DND-41 (cell line): ENCODE data around the gene ACAD9.

ENCODE experiments used
- ATAC-seq: fragments of 200-7000 bp; cut with Tn5 transposase; 3 replicates; pipeline ENCODE4 v1.9.1; 2021; ENCODE audit warnings: low read depth; ENCODE audit not compliant: insufficient read depth
- DNase-seq: peaks from one replicate; pipeline ENCODE4 v3.0.0-alpha.2; 2020
- H2AFZ ChIP-seq: 2 replicates; pipeline ENCODE4 v1.6.0; 2012; ENCODE audit warnings: low read depth, low read length
- H3K27ac ChIP-seq: 2 replicates; pipeline ENCODE4 v1.5.1; 2012; ENCODE audit warnings: low read length, inconsistent platforms
- H3K27me3 ChIP-seq: fragments of 200-600 bp; sonication (generic); 2 replicates; pipeline ENCODE4 v1.6.0; 2012; ENCODE audit warnings: low read length, mild to moderate bottlenecking, inconsistent platforms; ENCODE audit not compliant: insufficient read depth, poor library complexity
- H3K36me3 ChIP-seq: 2 replicates; pipeline ENCODE4 v1.5.1; 2012; ENCODE audit warnings: low read length, inconsistent platforms; ENCODE audit not compliant: insufficient read depth
- H3K4me1 ChIP-seq: 2 replicates; pipeline ENCODE4 v1.5.1; 2012; ENCODE audit warnings: mild to moderate bottlenecking, low read length; ENCODE audit not compliant: insufficient read depth
- H3K4me2 ChIP-seq: 2 replicates; pipeline ENCODE4 v1.6.0; 2012; ENCODE audit warnings: mild to moderate bottlenecking, moderate library complexity, low read length, inconsistent platforms; ENCODE audit not compliant: insufficient read depth
- H3K4me3 ChIP-seq, 2 experiments: fragments of 200-600 bp in 1 of 2; shearing (Covaris generic) in 1 of 2; 2 replicates each; pipeline ENCODE4 v1.5.1; 2012 to 2016; ENCODE audit warnings: inconsistent platforms in 2 of 2, low read length in 2 of 2, mild to moderate bottlenecking in 2 of 2, low read depth in 1 of 2, moderate library complexity in 1 of 2
- H3K79me2 ChIP-seq: 2 replicates; pipeline ENCODE4 v1.6.0; 2012; ENCODE audit warnings: low read length, inconsistent platforms; ENCODE audit not compliant: insufficient read depth
- H3K9ac ChIP-seq: 2 replicates; pipeline ENCODE4 v1.6.0; 2012; ENCODE audit warnings: low read depth, mild to moderate bottlenecking, inconsistent platforms, low read length, moderate library complexity
- H3K9me3 ChIP-seq: 2 replicates; pipeline ENCODE4 v1.5.1; 2012; ENCODE audit warnings: low read length, moderate library complexity, mild to moderate bottlenecking, inconsistent platforms; ENCODE audit not compliant: insufficient read depth, severe bottlenecking
- H4K20me1 ChIP-seq: 2 replicates; pipeline ENCODE4 v1.6.0; 2012; ENCODE audit warnings: low read length; ENCODE audit not compliant: insufficient read depth
- CTCF ChIP-seq: IDR thresholded peaks from 2 replicates; pipeline ENCODE4 v1.5.1; 2012; ENCODE audit warnings: borderline replicate concordance, low read length, moderate library complexity, mild to moderate bottlenecking; ENCODE audit not compliant: poor library complexity, severe bottlenecking; ENCODE audit errors: extremely low read depth
- EZH2 ChIP-seq: IDR thresholded peaks from 3 replicates; pipeline ENCODE4 v1.6.1; 2012; ENCODE audit warnings: borderline replicate concordance, low read depth, mild to moderate bottlenecking, moderate library complexity, low read length, inconsistent platforms; ENCODE audit not compliant: severe bottlenecking

The ACAD9 gene

GRCh38 chr3:128845778-128846485 lies 33.5 kb upstream of the ACAD9 start:
- no peaks in the 10 kb centered on the region for H3K79me2 ChIP-seq
- H3K4me1 ChIP-seq = no peaks in the 10 kb centered on the region
- no peaks in the 10 kb centered on the region for H3K27me3 ChIP-seq
- H3K4me2 ChIP-seq = no peak overlapping the region
- H3K36me3 ChIP-seq = no peaks in the 10 kb centered on the region
- ATAC-seq (no peak), DNase-seq (peak; percentile 36)
- H3K4me3 ChIP-seq = no peak overlapping the region
- no peaks in the 10 kb centered on the region for H3K9me3 ChIP-seq
- no peak overlapping the region for H2AFZ ChIP-seq
- no peaks in the 10 kb centered on the region for H4K20me1 ChIP-seq
- H3K27ac ChIP-seq = no peak overlapping the region
- no peak overlapping the region for H3K9ac ChIP-seq
- no peak for TF ChIP-seq EZH2
- TF ChIP-seq CTCF = peak; percentile 15

DNA sequence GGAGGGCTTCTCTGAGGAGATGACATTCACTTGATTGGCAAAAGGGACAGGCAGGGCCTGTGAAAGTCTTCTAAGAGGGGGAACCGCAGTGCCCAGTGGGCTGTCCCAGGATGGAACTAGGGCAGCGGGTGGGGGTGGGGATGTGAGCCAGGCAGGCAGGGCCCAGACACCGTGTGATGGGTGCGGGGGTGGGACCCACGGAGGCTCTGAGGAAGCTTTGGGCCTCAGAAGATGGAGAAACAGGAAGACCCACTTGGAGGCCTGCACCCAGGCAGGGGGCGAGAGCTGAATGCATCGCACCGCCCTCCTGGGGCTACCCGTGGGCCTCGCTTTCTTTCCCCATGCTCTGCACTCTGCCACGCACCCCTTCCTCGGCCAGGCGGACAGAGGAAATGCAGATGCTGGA lies 32.9 kb upstream of the ACAD9 start:
- Histone ChIP-seq H3K9me3 (no peaks in the 10 kb centered on the region), H3K4me3 (no peak overlapping the region), H3K79me2 (no peaks in the 10 kb centered on the region), H2AFZ (no peak overlapping the region), H3K4me1 (no peaks in the 10 kb centered on the region), H3K9ac (no peak overlapping the region), H4K20me1 (no peaks in the 10 kb centered on the region), H3K36me3 (no peaks in the 10 kb centered on the region), H3K4me2 (no peak overlapping the region), H3K27ac (no peak overlapping the region), H3K27me3 (no peaks in the 10 kb centered on the region)
- DNase-seq (no peak), ATAC-seq (no peak)
- no peak for TF ChIP-seq EZH2
- no peak for TF ChIP-seq CTCF

DNA sequence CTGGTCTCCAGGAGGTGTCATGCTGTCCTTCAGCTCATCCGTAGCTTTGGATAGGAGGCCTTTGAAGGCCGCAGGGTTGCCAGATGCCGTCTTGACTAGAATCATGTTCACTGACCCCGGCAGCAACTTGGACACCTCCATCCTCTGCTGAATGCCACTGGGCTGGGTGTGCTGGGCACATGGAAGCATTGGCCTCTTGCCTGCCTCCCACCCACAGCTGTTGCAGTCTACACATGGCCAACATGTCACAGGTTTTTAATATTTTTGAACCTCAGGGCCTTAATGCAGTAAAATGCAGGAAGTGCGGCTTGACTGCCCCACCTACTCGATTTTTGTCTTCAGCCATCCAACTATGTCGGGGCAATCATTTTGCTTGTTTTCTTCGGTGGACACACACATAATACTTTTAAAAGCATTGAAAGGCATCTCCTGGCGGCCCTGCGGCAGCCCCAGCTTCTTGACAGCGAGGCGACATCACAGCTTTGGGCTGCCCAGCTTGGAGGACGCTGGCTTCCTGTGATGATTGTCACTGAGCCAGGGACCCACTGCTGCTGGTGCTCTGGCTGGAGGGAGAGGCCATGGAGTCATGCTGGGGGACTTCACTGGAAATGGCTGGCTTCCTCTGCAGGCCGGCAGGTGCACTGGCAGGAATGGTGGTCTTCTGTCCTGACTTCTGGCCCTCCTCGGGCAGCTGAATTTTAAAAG lies 31.6 kb upstream of the ACAD9 start:
- no peaks in the 10 kb centered on the region for H3K9me3 ChIP-seq
- no peaks in the 10 kb centered on the region for H3K36me3 ChIP-seq
- no peak overlapping the region for H2AFZ ChIP-seq
- no peaks in the 10 kb centered on the region for H4K20me1 ChIP-seq
- DNase-seq = no peak
- ATAC-seq = no peak
- H3K79me2 ChIP-seq = no peaks in the 10 kb centered on the region
- no peaks in the 10 kb centered on the region for H3K4me1 ChIP-seq
- no peak overlapping the region for H3K4me3 ChIP-seq
- no peak overlapping the region for H3K4me2 ChIP-seq
- H3K27me3 ChIP-seq = no peaks in the 10 kb centered on the region
- H3K27ac ChIP-seq = no peak overlapping the region
- no peak overlapping the region for H3K9ac ChIP-seq
- TF ChIP-seq CTCF = no peak
- no peak for TF ChIP-seq EZH2
